DOHH2 (cell line): ENCODE data around the gene DDO.

Experiments
- EZH2phosphoT487 ChIP-seq: fragments of 200-600 bp; sonication (generic); IDR thresholded peaks from 2 replicates; pipeline ENCODE4 v1.6.1; 2017; ENCODE audit warnings: borderline replicate concordance, mild to moderate bottlenecking, antibody characterized with exemption, low read length, moderate library complexity, mixed read lengths
- TF ChIP-seq, protein P1 (sequence below): fragments of 200-600 bp; sonication (generic); IDR thresholded peaks from one replicate; pipeline ENCODE4 v1.5.1; 2014; ENCODE audit warnings: antibody characterized with exemption, mild to moderate bottlenecking, low read depth, low read length; ENCODE audit not compliant: poor library complexity, severe bottlenecking

DNA sequence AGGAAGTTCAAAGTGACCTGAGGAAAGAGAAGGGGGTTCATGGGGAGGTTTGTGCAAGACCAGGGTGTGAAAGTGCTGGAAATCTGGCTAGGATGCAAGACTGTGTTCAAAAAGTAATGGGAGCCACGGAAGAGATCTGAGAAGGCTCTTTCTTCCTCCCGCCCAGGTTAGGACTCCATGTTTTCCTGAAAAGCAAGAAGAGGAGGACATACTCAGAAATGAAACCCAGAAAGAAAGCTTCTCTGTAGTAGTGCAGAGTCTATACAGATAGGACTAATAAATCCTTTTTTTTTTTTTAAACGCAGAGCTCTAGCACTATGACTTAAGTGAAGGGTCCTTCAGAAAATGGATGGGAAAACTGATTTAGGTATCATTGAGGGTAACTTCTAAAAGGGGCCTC is 3.2 kb upstream of the DDO start:
- TF ChIP-seq, protein P1, sequence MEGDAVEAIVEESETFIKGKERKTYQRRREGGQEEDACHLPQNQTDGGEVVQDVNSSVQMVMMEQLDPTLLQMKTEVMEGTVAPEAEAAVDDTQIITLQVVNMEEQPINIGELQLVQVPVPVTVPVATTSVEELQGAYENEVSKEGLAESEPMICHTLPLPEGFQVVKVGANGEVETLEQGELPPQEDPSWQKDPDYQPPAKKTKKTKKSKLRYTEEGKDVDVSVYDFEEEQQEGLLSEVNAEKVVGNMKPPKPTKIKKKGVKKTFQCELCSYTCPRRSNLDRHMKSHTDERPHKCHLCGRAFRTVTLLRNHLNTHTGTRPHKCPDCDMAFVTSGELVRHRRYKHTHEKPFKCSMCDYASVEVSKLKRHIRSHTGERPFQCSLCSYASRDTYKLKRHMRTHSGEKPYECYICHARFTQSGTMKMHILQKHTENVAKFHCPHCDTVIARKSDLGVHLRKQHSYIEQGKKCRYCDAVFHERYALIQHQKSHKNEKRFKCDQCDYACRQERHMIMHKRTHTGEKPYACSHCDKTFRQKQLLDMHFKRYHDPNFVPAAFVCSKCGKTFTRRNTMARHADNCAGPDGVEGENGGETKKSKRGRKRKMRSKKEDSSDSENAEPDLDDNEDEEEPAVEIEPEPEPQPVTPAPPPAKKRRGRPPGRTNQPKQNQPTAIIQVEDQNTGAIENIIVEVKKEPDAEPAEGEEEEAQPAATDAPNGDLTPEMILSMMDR = no peak
- TF ChIP-seq EZH2phosphoT487 = no peak
